GM18868 (cell line): ENCODE results near the gene FNDC3A.
A peak's percentile ranks its signal among the peaks of the same experiment; 100 is the strongest.

Experiments used
- ATAC-seq: cut with Tn5 transposase; IDR thresholded peaks from one replicate; pipeline ENCODE4 v1.9.1; 2021; ENCODE audit warnings: mild to moderate bottlenecking, moderate library complexity; ENCODE audit not compliant: unreplicated experiment

FNDC3A gene

DNA sequence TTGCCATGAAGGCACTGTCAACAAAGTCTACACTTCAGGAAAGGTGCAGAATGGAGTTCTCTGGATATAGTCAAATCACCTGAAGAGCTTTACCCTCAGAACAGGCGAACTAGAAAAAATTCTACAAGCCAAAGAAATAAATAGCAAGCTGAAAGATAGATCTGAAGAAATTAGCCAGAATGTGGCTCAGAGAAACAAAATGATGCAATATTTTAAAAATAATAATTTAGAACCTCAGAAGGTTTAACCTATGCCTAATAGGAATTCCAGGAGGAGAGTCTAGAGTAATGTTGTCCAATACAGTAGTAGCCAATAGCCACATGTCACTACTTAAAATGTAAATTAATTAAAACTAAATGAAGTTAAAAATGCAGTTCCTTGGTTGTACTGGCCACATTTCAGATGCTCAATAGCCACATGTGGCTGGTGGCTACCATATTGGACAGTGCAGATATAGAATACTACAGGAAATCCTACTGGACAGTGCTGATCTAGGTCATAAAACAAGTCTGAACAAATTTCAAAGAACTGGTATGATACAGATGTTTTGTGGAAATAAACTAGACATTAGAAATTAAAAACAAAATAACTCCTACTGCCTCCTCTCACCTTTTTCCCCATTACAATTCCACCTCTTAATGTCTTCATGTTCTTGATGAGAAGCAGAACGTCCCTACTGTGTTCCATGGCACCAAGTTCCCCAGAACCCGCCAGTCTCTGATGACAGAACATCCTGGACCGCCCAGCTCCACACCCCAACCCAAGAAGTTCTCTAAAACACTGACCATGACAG, 271.3 kb downstream of the FNDC3A start:
- ATAC-seq = peak; percentile 34

DNA sequence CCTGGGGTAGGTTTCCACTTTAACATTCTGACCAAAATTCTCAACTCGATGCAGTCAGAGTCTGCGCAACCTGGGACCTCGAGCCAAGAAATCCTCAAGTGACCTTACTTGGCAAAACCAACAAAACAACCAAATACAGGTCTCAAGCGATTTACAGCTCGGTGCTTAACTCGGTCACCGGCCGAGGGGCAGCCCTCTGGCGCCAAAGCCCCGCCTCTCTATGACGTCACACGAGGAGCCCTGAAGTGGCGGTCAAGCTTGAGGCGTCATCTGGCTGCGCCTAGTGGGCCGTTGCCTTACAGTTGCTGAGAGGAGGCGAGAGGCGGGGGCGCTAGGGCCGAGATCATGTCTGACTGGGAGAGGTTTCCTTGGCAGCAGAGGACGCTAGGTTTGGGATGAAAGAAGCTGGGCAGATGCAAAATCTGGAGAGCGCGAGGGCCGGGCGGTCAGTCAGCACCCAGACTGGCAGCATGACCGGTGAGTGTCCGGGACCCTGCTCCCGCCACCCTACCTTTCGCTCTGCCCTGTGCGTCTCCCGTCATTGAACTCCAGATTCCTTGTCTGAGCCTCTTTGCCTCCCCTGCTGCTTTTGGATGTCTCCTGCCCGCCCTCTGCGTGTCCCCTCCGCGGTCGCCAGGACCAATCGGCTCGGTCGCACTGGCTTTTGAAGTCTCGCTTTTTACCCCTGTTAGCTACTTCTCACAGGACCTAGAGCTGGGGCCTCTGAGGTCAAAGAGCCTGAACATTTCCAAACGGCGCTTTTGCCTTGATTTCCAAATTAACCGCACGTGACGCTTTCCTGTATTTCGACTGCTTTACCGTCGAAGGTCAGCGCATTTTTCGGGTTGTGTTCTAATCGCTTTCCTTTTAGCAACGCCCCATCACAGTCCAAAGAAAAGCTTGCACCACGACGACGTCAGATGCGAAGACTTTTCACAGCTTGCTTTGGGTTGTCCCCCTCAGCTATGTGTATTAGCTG, 272.2 kb downstream of the FNDC3A start, which contains the start of gene CDADC1:
CDADC1 (plus strand) TSS at position 283 of the 979 bp plus-strand sequence; CDS start at position 396, 113 bp downstream.
- peak; percentile 98 for ATAC-seq

DNA sequence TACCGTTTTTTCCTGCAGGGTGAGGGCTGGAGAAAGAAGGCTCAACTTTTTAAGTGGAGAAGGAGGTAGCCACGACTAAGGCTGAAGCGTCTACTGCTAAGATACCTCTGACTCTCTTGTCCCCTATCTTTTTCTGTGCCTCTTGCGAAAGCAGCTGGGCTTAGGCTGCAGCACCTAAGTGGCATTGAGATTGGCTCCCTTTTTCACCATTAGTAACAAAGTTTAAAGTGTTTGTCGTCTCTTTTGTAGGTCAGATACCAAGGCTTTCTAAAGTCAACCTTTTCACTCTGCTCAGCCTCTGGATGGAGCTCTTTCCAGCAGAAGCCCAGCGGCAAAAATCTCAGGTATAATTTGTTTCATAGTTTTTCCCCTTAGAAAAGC, 272.9 kb downstream of the FNDC3A start:
- ATAC-seq = no peak

DNA sequence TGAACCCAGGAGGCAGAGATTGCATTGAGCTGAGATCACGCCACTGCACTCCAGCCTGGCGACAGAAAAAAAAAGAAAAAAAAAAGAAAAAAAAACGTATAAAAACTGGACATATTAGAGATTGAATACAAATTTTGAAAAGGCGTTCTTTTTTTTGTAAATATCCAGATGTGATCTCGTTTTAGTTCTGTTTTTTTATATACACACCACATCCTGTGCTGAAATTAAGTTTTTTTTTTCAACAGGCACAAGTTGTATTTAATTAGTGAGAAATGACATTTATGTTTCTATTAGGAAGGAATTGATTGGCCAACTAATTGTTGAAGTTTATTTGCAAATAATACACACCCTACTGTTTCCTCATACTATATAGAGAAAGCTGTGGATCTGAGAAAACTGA, 275.6 kb downstream of the FNDC3A start:
- no peak for ATAC-seq

DNA sequence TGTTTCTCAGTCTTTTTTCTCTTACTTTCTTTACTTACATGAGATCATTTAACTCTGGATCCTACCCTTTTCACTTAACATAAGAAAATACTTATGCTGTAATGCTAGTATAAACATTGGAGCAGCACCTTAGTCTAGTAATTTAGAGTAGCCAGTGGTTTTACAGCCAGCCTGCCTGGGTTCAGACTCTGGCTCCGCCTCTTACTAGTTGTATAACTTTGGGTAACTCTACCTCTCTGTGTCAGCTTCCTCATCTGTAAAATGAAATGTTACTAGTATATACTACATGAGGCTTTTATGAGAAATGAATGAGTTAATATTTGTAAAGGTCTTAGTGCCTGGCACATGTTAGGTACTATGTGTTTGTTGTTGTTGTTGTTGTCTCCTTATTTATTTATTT, 277.6 kb downstream of the FNDC3A start:
- no peak for ATAC-seq

DNA sequence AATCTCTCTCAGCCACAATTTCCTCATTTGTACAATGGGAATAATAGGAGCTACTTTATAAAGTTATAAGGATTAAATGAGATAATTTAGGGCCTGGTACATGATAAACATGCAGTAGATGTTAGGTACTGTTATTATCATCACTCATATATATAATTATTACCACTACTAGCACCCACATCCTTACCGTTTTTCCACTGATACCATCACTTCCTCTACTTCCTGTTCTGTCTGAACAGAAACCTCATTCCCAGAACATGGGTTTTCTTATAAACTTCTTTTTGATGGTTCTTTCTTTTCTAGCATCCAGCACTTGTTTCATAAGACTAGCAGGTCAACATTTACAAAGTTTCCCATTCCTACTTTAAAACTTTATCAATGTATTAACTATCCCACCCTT, 278.3 kb downstream of the FNDC3A start:
- no peak for ATAC-seq

DNA sequence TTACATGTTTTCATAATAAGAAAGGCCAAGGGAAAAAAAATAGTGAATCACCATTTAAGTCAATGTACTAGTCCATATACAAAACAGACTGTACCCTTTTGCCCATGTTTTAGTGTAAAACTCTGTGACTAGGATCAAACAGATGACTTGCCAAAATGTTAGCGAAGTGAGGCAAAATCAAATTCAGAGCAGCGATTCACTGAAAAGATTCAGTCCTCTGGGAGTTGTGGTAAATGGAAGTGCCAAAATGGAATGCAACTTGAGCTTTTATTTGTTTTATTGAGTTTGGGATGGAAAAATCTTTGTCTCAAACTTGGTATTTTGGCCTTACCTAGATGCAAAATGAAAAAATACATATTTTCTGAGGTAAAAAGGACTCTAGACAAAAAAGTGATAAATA, 281.1 kb downstream of the FNDC3A start:
- ATAC-seq = no peak

DNA sequence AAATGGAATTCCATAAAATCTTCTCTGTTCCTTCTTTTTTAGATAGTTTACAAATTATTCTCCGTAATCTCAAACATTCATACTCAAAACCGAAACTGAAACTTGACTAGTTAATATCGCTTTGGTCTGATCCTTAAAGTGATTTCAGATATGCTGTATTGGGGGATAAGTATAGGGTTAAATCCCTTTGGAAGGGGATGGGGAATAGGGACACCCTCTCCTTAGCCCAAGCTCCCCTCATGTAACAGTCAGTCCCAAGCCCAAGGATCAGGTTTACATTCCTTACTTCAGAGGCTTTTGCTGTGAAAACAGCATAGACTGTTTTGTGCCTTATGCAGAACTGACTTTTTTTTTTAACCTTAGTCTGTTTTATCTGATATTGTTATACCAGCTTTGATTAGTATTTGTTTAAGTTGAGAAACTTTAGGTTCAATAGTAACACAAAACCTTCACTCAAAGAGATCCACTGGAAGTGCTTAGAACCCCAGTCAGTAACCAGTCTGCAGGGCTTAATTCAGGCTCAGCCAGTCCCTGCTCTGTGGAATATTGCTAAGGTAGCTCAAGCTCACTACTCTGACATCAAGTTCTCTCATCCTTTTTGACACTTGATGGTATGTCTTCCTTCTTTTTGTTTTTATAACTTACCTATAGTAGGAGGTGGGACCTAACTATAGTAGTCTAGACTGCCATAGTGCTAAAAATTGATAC, 282.5 kb downstream of the FNDC3A start:
- ATAC-seq = no peak
